ENCODE results near the gene ZNF143.

DNA sequence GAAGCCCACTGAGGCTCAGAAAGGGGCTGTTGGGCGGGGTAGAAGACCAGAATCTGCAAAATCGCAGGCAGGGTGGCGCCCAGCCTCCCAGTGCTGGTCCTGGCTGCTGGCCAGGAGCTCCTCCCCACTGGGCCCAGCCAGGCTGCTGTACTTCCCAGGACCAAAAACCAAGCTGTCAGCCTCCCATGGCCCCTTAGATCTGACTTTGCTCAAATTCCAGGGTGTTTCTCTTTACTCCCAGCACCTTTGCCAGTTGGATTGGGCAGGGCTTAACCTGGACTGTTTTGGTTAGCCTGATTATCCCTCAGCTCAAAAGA, 68.5 kb downstream of the ZNF143 start:
- TF ChIP-seq, protein P1, sequence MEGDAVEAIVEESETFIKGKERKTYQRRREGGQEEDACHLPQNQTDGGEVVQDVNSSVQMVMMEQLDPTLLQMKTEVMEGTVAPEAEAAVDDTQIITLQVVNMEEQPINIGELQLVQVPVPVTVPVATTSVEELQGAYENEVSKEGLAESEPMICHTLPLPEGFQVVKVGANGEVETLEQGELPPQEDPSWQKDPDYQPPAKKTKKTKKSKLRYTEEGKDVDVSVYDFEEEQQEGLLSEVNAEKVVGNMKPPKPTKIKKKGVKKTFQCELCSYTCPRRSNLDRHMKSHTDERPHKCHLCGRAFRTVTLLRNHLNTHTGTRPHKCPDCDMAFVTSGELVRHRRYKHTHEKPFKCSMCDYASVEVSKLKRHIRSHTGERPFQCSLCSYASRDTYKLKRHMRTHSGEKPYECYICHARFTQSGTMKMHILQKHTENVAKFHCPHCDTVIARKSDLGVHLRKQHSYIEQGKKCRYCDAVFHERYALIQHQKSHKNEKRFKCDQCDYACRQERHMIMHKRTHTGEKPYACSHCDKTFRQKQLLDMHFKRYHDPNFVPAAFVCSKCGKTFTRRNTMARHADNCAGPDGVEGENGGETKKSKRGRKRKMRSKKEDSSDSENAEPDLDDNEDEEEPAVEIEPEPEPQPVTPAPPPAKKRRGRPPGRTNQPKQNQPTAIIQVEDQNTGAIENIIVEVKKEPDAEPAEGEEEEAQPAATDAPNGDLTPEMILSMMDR (IDR thresholded peaks at IDR 0.05): no peak
- TF ChIP-seq POLR2A (IDR thresholded peaks at IDR 0.05): no peak

Measured in vagina (tissue), 2 donors.